Trophoblast cell (in vitro differentiated cells and primary cell): ENCODE results near the gene TBCB.
"Not testable (repeated sequence)": the region's sequence is repeated elsewhere in the genome, so short reads cannot be mapped to it uniquely, and the experiment has no call there.

Experiments
- DNase-seq, 2 donors: peaks; one replicate each; pipeline ENCODE4 v3.0.0-alpha.2; 2016
- H2AFZ ChIP-seq: 2 replicates; pipeline ENCODE4 v1.6.1; 2013; ENCODE audit warnings: low read length, moderate library complexity, mild to moderate bottlenecking; ENCODE audit not compliant: insufficient read depth, poor library complexity
- H2AK5ac ChIP-seq: 2 replicates; pipeline ENCODE4 v1.6.1; 2013; ENCODE audit warnings: mild to moderate bottlenecking, low read length
- H2BK120ac ChIP-seq: 2 replicates; pipeline ENCODE4 v1.6.1; 2013; ENCODE audit warnings: low read length, mild to moderate bottlenecking, moderate library complexity; ENCODE audit not compliant: insufficient read depth, poor library complexity
- H2BK12ac ChIP-seq: 2 replicates; pipeline ENCODE4 v1.6.1; 2013; ENCODE audit warnings: mild to moderate bottlenecking, low read length, moderate library complexity
- H2BK5ac ChIP-seq: 2 replicates; pipeline ENCODE4 v1.6.1; 2013; ENCODE audit warnings: low read length, low read depth, moderate library complexity, mild to moderate bottlenecking; ENCODE audit not compliant: poor library complexity
- H3K14ac ChIP-seq: 2 replicates; pipeline ENCODE4 v1.6.1; 2013; ENCODE audit warnings: mild to moderate bottlenecking, low read length
- H3K18ac ChIP-seq: 2 replicates; pipeline ENCODE4 v1.6.1; 2013; ENCODE audit warnings: mild to moderate bottlenecking, low read length
- H3K23ac ChIP-seq: 2 replicates; pipeline ENCODE4 v1.6.1; 2013; ENCODE audit warnings: low read length
- H3K27ac ChIP-seq: 2 replicates; pipeline ENCODE4 v1.5.1; 2013; ENCODE audit warnings: low read depth, mild to moderate bottlenecking, inconsistent platforms, low read length, moderate library complexity
- H3K27me3 ChIP-seq: 2 replicates; pipeline ENCODE4 v1.6.1; 2013; ENCODE audit warnings: inconsistent platforms, mild to moderate bottlenecking, low read length, moderate library complexity; ENCODE audit not compliant: insufficient read depth
- H3K36me3 ChIP-seq, 2 experiments: 1 replicate in 1 of 2; 2 replicates in 1 of 2; pipeline ENCODE4 v1.6.1; 2013; ENCODE audit warnings: low read length in 2 of 2, mild to moderate bottlenecking in 2 of 2, moderate library complexity in 1 of 2; ENCODE audit not compliant: insufficient read depth in 2 of 2, control insufficient read depth in 1 of 2
- H3K4ac ChIP-seq: 2 replicates; pipeline ENCODE4 v1.6.1; 2013; ENCODE audit warnings: low read depth, mild to moderate bottlenecking, low read length, moderate library complexity
- H3K4me1 ChIP-seq, 2 experiments: 1 replicate in 1 of 2; 2 replicates in 1 of 2; pipeline ENCODE4 v1.6.1; 2013; ENCODE audit warnings: low read length in 2 of 2, mild to moderate bottlenecking in 2 of 2, moderate library complexity in 1 of 2; ENCODE audit not compliant: insufficient read depth in 2 of 2, control insufficient read depth in 1 of 2
- H3K4me2 ChIP-seq: 2 replicates; pipeline ENCODE4 v1.6.1; 2013; ENCODE audit warnings: inconsistent platforms, mild to moderate bottlenecking, low read length, moderate library complexity
- H3K4me3 ChIP-seq: 2 replicates; pipeline ENCODE4 v1.5.1; 2013; ENCODE audit warnings: mild to moderate bottlenecking, low read depth, low read length, inconsistent platforms
- H3K79me1 ChIP-seq: one replicate; pipeline ENCODE4 v1.6.1; 2013; ENCODE audit warnings: low read length
- H3K79me2 ChIP-seq: 2 replicates; pipeline ENCODE4 v1.6.1; 2013; ENCODE audit warnings: low read length, mild to moderate bottlenecking; ENCODE audit not compliant: control insufficient read depth, insufficient read depth, poor library complexity
- H3K9ac ChIP-seq: 2 replicates; pipeline ENCODE4 v1.6.1; 2013; ENCODE audit warnings: mild to moderate bottlenecking, low read length
- H3K9me3 ChIP-seq: 2 replicates; pipeline ENCODE4 v1.6.1; 2013; ENCODE audit warnings: low read depth, mild to moderate bottlenecking, control low read depth, inconsistent platforms, low read length; ENCODE audit not compliant: insufficient read depth
- H4K12ac ChIP-seq: 2 replicates; pipeline ENCODE4 v1.6.1; 2013; ENCODE audit warnings: low read depth, mild to moderate bottlenecking, low read length, moderate library complexity
- H4K8ac ChIP-seq: 2 replicates; pipeline ENCODE4 v1.6.1; 2013; ENCODE audit warnings: low read depth, mild to moderate bottlenecking, low read length, moderate library complexity
- H4K91ac ChIP-seq: one replicate; pipeline ENCODE4 v1.6.1; 2013; ENCODE audit warnings: low read depth, mild to moderate bottlenecking, low read length, moderate library complexity
- WGBS: extraction: QIAGEN DNeasy Blood & Tissue Kit; methylation state at CpG from one replicate; pipeline ENCODE4 v1.1.7; 2013; ENCODE audit warnings: missing lambda C conversion rate; ENCODE audit not compliant: insufficient read length, insufficient coverage; ENCODE audit errors: extremely low coverage; 5-methylcytosine and 5-hydroxymethylcytosine counted together

The TBCB gene

GRCh38 chr19:36128392-36128736 lies 13.1 kb downstream of the TBCB start:
- Histone ChIP-seq H2BK12ac (no peak overlapping the region), H3K18ac (peak overlapping the region; percentile 68), H3K27ac (peak overlapping the region; percentile 94), H3K4ac (peak overlapping the region; percentile 82), H2BK120ac (peak overlapping the region; percentile 40), H4K12ac (peak overlapping the region; percentile 86), H3K9ac (peak overlapping the region; percentile 69), H4K8ac (peak overlapping the region; percentile 94), H3K27me3 (no peaks in the 10 kb centered on the region), H3K79me2 (peaks cover 3% of the 10 kb centered on the region), H3K79me1 (peaks cover 12% of the 10 kb centered on the region), H2AK5ac (no peak overlapping the region), H3K23ac (no peak overlapping the region), H2BK5ac (peak overlapping the region; percentile 82), H2AFZ (peak overlapping the region; percentile 75), H3K4me1 (peaks cover 11 to 14% of the 10 kb centered on the region in 2 experiments), H3K9me3 (no peaks in the 10 kb centered on the region), H3K4me2 (peak overlapping the region; percentile 74), H3K14ac (peak overlapping the region; percentile 63), H3K4me3 (peak overlapping the region; percentile 65), H3K36me3 (peaks cover 11 to 20% of the 10 kb centered on the region in 2 experiments), H4K91ac (peak overlapping the region; percentile 69)
- no peak for DNase-seq
- WGBS: no CpG with 5 or more reads among the region's 10 CpGs

GRCh38 chr19:36131221-36131620 lies 16.0 kb downstream of the TBCB start:
- H3K79me2 ChIP-seq, H3K4ac ChIP-seq, H3K23ac ChIP-seq, H3K9ac ChIP-seq, H4K8ac ChIP-seq, H3K4me2 ChIP-seq, H3K36me3 ChIP-seq, H3K18ac ChIP-seq, H3K4me3 ChIP-seq, H2BK12ac ChIP-seq, H3K27me3 ChIP-seq, H2AFZ ChIP-seq, DNase-seq, H3K14ac ChIP-seq, H3K9me3 ChIP-seq, H2AK5ac ChIP-seq, H2BK5ac ChIP-seq, H4K12ac ChIP-seq: not testable (repeated sequence)
- Histone ChIP-seq H2BK120ac (peak overlapping the region; percentile 46), H3K79me1 (peaks cover 12% of the 10 kb centered on the region), H3K4me1 (peaks cover 11 to 14% of the 10 kb centered on the region in 2 experiments), H3K27ac (peak overlapping the region; percentile 16), H4K91ac (peak overlapping the region; percentile 66)
- no CpG with 5 or more reads among the region's 6 CpGs for WGBS

- H3K4me1 ChIP-seq: peaks cover 11 to 14% of the 10 kb centered on the region in 2 experiments
- H3K79me1 ChIP-seq, H2AFZ ChIP-seq, H3K4ac ChIP-seq, H3K36me3 ChIP-seq, H2BK120ac ChIP-seq, DNase-seq, H3K4me3 ChIP-seq, H3K9ac ChIP-seq, H2BK12ac ChIP-seq, H3K18ac ChIP-seq, H3K9me3 ChIP-seq, H3K27me3 ChIP-seq, H3K4me2 ChIP-seq, H4K8ac ChIP-seq, H2AK5ac ChIP-seq, H3K23ac ChIP-seq, H4K91ac ChIP-seq, H4K12ac ChIP-seq, H3K14ac ChIP-seq, H2BK5ac ChIP-seq, H3K27ac ChIP-seq, H3K79me2 ChIP-seq: not testable (repeated sequence)
- WGBS: no CpG with 5 or more reads among the region's 4 CpGs
Observed at GRCh38 chr19:36134867-36135266, 19.6 kb downstream of the TBCB start.

- no peak overlapping the region for H3K9ac ChIP-seq
- H4K8ac ChIP-seq: no peak overlapping the region
- H2BK120ac ChIP-seq: no peak overlapping the region
- H3K4me1 ChIP-seq: peaks cover 12% of the 10 kb centered on the region in 2 experiments
- H3K4ac ChIP-seq: no peak overlapping the region
- H4K91ac ChIP-seq: no peak overlapping the region
- no peak overlapping the region for H2BK12ac ChIP-seq
- no peak overlapping the region for H3K18ac ChIP-seq
- no peak overlapping the region for H3K23ac ChIP-seq
- no peak overlapping the region for H2AFZ ChIP-seq
- no peaks in the 10 kb centered on the region for H3K9me3 ChIP-seq
- peaks cover 6 to 8% of the 10 kb centered on the region in 2 experiments for H3K36me3 ChIP-seq
- H2BK5ac ChIP-seq: no peak overlapping the region
- H4K12ac ChIP-seq: no peak overlapping the region
- H2AK5ac ChIP-seq: no peak overlapping the region
- DNase-seq: peak; percentile 10 to 18
- WGBS: no CpG with 5 or more reads among the region's 12 CpGs
- H3K4me2 ChIP-seq: no peak overlapping the region
- H3K27ac ChIP-seq: no peak overlapping the region
- no peak overlapping the region for H3K4me3 ChIP-seq
- peaks cover 15% of the 10 kb centered on the region for H3K79me2 ChIP-seq
- no peaks in the 10 kb centered on the region for H3K27me3 ChIP-seq
- peaks cover 16% of the 10 kb centered on the region for H3K79me1 ChIP-seq
- H3K14ac ChIP-seq: no peak overlapping the region
Observed at GRCh38 chr19:36136964-36137686, 21.9 kb downstream of the TBCB start.
